Progenitor cell of endocrine pancreas (in vitro differentiated cells): ENCODE results near the gene SPEM1. TPM values are rescaled to one million over a fixed set of nuclear protein-coding genes. Genes with fewer than 3 reads are reported as not detected.

Experiments
- DNase-seq: peaks from one replicate; pipeline ENCODE4 v3.0.0; 2021; ENCODE audit warnings: low spot score; ENCODE audit not compliant: unreplicated experiment
- H3K27ac Mint-ChIP-seq: 2 replicates; pipeline ENCODE4 v1.8.0; 2021; ENCODE audit warnings: mild to moderate bottlenecking, moderate library complexity, mixed read lengths
- H3K27me3 Mint-ChIP-seq: 2 replicates; pipeline ENCODE4 v1.8.0; 2021; ENCODE audit warnings: mixed read lengths
- H3K36me3 Mint-ChIP-seq: 2 replicates; pipeline ENCODE4 v1.8.0; 2022; ENCODE audit warnings: mixed read lengths; ENCODE audit not compliant: insufficient read depth
- H3K4me1 Mint-ChIP-seq: 2 replicates; pipeline ENCODE4 v1.8.0; 2021; ENCODE audit warnings: low read depth, mixed read lengths
- H3K4me3 Mint-ChIP-seq: 2 replicates; pipeline ENCODE4 v1.8.0; 2021; ENCODE audit warnings: low read depth, mild to moderate bottlenecking, moderate library complexity, mixed read lengths
- H3K9me3 Mint-ChIP-seq: 2 replicates; pipeline ENCODE4 v1.8.0; 2021; ENCODE audit warnings: low read depth, mixed read lengths
- total RNA-seq: library from RNA; stranded (reverse); gene quantifications from 2 replicates; pipeline ENCODE4 v1.2.1, GENCODE V29; 2021
- TF ChIP-seq, protein P1 (sequence below): fragments of 200-600 bp; sonication (generic); IDR thresholded peaks from one replicate; pipeline ENCODE4 v1.5.0; 2021; ENCODE audit warnings: antibody characterized with exemption, mild to moderate bottlenecking; ENCODE audit not compliant: unreplicated experiment

Gene SPEM1
- total RNA-seq, 1 donor from 2014 or later = not detected

DNA sequence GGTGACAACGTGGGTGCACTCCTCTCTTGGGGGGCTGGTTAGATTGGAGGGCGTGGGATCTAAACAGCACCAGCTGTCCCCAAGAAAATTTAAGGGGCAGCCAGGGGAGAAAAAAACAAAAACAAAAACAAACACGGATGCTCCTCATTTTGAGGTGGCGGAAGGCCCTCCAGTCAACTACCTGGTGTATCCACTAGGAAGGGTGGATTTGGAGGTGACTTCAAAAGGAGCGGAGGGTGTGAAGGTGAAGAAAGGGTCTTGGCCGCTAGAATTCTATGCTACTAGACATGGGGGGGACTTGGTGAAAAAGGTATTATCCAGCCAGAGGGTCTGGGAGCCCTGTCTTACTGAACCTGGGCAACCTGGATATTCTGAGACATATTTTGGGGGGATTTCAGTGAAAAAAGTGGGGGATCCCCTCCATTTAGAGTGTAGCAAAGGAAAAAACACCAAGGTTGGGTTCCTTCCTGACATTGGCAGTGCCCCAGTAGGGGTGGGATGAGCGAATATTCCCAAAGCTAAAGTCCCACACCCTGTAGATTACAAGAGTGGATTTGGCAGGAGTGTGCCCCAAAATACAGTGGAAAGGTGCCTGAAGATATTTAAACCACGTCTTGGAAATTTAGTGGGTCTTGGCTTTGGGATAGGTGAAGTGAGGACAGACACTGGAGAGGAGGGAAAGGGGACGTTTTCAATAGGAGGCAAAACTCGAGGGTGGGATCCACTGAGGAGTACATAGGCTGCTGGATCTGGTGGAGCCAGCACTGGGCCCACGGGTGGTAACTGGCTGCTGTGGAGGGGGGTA, 18.7 kb downstream of the SPEM1 start:
- TF ChIP-seq, protein P1, sequence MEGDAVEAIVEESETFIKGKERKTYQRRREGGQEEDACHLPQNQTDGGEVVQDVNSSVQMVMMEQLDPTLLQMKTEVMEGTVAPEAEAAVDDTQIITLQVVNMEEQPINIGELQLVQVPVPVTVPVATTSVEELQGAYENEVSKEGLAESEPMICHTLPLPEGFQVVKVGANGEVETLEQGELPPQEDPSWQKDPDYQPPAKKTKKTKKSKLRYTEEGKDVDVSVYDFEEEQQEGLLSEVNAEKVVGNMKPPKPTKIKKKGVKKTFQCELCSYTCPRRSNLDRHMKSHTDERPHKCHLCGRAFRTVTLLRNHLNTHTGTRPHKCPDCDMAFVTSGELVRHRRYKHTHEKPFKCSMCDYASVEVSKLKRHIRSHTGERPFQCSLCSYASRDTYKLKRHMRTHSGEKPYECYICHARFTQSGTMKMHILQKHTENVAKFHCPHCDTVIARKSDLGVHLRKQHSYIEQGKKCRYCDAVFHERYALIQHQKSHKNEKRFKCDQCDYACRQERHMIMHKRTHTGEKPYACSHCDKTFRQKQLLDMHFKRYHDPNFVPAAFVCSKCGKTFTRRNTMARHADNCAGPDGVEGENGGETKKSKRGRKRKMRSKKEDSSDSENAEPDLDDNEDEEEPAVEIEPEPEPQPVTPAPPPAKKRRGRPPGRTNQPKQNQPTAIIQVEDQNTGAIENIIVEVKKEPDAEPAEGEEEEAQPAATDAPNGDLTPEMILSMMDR = no peak
- Mint-ChIP-seq H3K4me1 (peaks cover 23% of the 10 kb centered on the region), H3K27me3 (peaks cover 57% of the 10 kb centered on the region), H3K9me3 (no peaks in the 10 kb centered on the region), H3K36me3 (no peaks in the 10 kb centered on the region), H3K4me3 (peak overlapping the region; percentile 56), H3K27ac (no peak overlapping the region)
- DNase-seq = no peak

DNA sequence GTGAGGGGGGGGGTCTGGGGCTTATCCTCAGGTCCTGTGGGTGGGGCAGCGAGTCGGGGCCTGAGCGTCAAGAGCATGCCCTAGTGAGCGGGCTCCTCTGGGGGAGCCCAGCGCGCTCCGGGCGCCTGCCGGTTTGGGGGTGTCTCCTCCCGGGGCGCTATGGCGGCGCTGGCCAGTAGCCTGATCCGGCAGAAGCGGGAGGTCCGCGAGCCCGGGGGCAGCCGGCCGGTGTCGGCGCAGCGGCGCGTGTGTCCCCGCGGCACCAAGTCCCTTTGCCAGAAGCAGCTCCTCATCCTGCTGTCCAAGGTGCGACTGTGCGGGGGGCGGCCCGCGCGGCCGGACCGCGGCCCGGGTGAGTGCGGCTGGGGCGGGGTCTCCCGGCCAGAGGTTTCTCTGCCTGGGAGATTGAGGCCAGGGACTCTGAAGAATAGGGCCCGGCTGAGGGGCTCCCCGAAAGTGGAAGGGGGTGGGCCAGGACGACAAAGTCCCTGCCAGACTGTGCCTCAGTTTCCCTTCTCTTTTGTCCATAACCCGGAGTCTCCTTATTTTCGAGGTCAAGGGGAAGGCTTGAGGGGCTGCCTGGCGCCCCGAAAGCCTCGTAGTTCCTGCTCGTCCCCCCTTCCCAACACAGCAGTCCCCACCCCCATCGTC, 19.5 kb downstream of the SPEM1 start, which contains the start of gene FGF11:
Gene FGF11, plus strand, starts transcription at position 51 of the 651 bp plus-strand sequence. Its CDS starts 109 bp downstream, at position 160.
- H3K27me3 Mint-ChIP-seq = peaks cover 58% of the 10 kb centered on the region
- H3K4me1 Mint-ChIP-seq = peaks cover 23% of the 10 kb centered on the region
- no peak for DNase-seq
- H3K4me3 Mint-ChIP-seq = peak within 1 kb of the TSS; percentile 88
- TF ChIP-seq, protein P1 = no peak
- H3K36me3 Mint-ChIP-seq = no peaks in the 10 kb centered on the region
- H3K9me3 Mint-ChIP-seq = no peaks in the 10 kb centered on the region
- H3K27ac Mint-ChIP-seq = peak within 1 kb of the TSS; percentile 88

DNA sequence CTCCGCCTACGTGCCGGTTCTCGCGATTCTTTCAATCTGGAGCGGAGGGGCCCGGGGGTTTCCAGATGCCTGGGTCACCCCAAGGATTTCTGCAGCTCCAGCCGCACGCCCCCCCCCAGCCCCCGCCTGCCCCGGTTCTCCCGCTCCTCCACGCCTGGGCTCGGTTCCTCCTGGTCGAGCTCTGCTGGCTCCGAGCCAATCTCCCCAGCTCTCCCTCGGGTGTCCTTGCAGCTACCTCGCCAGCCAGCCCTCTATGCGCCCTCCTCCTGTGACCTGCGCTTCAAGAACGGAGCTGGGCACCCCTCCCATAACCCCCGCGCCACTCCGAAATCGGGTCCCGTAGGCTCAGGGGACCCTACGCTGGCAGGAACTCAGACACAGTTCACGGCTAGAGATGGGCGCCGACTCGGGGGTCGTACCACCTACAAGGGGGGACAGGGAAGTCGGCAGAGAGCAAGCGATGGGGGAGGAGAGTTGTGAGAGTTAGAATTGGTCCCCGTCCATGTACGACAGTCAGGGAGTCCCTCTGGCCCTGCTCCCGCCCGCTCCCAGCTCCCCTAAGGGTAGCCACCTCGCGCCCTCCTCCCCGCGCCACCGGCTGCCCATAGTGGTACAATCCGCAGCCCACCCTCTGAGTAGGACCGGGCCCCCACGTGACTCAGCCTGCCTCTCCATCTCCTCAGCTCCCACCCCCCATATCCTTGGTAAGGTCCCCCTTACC, 20.1 kb downstream of the SPEM1 start:
- no peaks in the 10 kb centered on the region for H3K9me3 Mint-ChIP-seq
- H3K27me3 Mint-ChIP-seq = peaks cover 58% of the 10 kb centered on the region
- H3K36me3 Mint-ChIP-seq = no peaks in the 10 kb centered on the region
- peak overlapping the region; percentile 88 for H3K4me3 Mint-ChIP-seq
- H3K4me1 Mint-ChIP-seq = peaks cover 24% of the 10 kb centered on the region
- DNase-seq = no peak
- TF ChIP-seq, protein P1 = no peak
- peak overlapping the region; percentile 88 for H3K27ac Mint-ChIP-seq

DNA sequence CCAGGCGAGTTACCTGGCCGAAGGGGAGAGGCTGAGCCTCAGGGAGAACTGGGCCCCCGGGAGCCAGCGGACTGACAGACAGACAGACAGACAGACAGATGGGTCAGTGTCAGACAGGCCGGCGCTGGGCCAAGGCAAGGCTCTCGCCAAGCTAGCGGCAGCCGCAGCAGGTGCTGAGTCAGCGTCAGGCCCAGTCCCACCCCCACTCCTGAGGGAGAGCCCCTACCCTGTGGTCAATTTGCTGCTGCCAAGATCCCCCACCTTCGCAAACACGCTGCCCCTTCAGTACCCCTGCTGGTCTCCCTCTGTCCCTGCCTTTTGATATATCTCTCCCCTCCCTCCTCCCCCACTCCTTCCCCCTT, 20.7 kb downstream of the SPEM1 start:
- peak overlapping the region; percentile 88 for H3K27ac Mint-ChIP-seq
- H3K9me3 Mint-ChIP-seq = no peaks in the 10 kb centered on the region
- TF ChIP-seq, protein P1 = no peak
- no peaks in the 10 kb centered on the region for H3K36me3 Mint-ChIP-seq
- H3K4me1 Mint-ChIP-seq = peaks cover 29% of the 10 kb centered on the region
- H3K4me3 Mint-ChIP-seq = peak overlapping the region; percentile 88
- peaks cover 58% of the 10 kb centered on the region for H3K27me3 Mint-ChIP-seq
- DNase-seq = no peak

DNA sequence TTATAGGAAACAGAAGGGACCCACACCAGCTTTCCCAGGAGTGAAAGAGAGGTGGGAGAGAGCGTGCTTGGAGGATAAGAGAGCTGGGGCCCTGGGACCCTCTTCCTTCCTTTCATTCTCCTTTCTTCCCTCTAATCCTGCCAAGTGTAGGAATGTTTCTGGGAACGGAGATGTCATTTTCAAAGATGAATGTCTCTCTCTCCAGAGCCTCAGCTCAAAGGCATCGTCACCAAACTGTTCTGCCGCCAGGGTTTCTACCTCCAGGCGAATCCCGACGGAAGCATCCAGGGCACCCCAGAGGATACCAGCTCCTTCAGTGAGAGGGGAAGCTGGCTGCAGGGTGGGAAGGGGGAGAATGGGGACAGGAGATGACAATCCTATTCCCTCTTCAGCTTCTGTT, 21.1 kb downstream of the SPEM1 start:
- peak overlapping the region; percentile 88 for H3K4me3 Mint-ChIP-seq
- TF ChIP-seq, protein P1 = no peak
- no peak for DNase-seq
- H3K27me3 Mint-ChIP-seq = peaks cover 58% of the 10 kb centered on the region
- no peak overlapping the region for H3K27ac Mint-ChIP-seq
- H3K36me3 Mint-ChIP-seq = no peaks in the 10 kb centered on the region
- peaks cover 30% of the 10 kb centered on the region for H3K4me1 Mint-ChIP-seq
- H3K9me3 Mint-ChIP-seq = no peaks in the 10 kb centered on the region
